ENCODE results near the gene SEC23A. TPM values are rescaled to one million over a fixed set of nuclear protein-coding genes. Genes with fewer than 3 reads are reported as not detected.
A peak's percentile ranks its signal among the peaks of the same experiment; 100 is the strongest.
"Not testable (repeated sequence)": the region's sequence is repeated elsewhere in the genome, so short reads cannot be mapped to it uniquely, and the experiment has no call there.

SEC23A gene
- total RNA-seq, result 100 to 1,000 TPM; 176 to 207 TPM
- long read RNA-seq, donor 1, full-length matches to known transcripts, result 62 of 88 reads
- long read RNA-seq, donor 1, partial matches to known transcripts, result 19 of 88 reads
- long read RNA-seq, donor 1, other reads (novel, unspliced or antisense), result 7 of 88 reads
- long read RNA-seq, donor 2, full-length matches to known transcripts, result 8 of 43 reads
- long read RNA-seq, donor 2, partial matches to known transcripts, result 30 of 43 reads
- long read RNA-seq, donor 2, other reads (novel, unspliced or antisense), result 5 of 43 reads

DNA sequence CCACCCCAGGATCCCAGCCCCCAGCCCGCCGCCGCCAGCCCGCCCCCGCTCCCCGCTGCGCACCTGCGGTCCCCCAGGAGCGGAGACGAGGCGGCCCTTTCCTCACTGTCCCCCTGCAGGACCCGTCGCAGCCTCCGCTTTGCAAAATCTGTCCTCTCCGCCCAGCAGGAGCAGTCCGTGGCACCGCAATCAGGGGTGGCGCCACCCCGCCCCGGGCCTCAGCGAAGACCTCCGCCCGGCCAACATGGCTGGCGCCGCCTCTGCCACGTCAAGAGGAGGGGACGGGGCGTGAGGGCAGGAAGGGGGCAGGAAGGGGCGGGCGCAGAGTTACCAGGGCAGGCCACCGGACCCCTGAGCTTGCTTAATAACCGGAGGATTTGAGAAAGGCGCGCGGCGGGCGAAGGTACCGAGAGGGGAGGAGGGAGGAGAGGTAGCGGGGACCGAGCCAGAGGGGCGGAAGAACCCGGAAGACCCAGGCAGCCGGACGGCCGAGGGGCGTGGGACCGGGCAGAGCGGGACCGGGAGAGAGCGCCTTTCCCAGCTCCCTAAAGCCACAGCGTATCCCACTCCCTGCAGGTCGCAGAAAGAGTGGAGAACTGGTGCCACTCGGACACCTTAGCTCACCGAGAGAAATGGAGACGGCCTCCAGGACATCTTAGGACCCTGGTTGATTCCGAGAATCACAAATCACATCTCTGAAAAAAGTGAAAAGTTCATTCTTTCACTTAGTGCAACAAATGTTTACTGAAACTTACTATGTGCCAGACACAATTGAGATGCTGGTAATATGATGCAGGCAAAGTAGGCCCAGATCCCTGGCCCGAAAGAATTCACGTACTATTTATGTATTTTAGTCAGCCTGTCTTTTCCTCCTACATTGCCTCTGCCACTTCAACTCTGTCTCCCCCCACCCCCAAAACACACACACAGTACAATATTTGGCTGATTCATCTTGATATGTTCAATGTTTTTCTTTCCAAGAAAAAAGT is at the start of gene SEC23A:
Gene SEC23A, minus strand, starts transcription at position 267 of the 989 bp plus-strand sequence. CDS start 7,117 bp downstream, outside the sequence.
- intact Hi-C loops (cut with DNase I), result no loop called here
- peak; percentile 97 for DNase-seq (ENCODE audit: low spot score)

- intact Hi-C loops (cut with DNase I), result no loop called here
Observed at GRCh38 chr14:39145266-39145966, 42.4 kb upstream of the SEC23A start.

GRCh38 chr14:39143226-39143625 is 40.2 kb upstream of the SEC23A start:
- DNase-seq (ENCODE audit: low spot score); intact Hi-C loops (cut with DNase I): not testable (repeated sequence)

More at GRCh38 chr14:39145266-39145966, 42.4 kb upstream of the SEC23A start:
- DNase-seq (ENCODE audit: low spot score), result no peak

GRCh38 chr14:39141623-39142022 is 38.6 kb upstream of the SEC23A start:
- intact Hi-C loops (cut with DNase I), result not testable (repeated sequence)

GRCh38 chr14:39140170-39140569 is 37.1 kb upstream of the SEC23A start:
- DNase-seq (ENCODE audit: low spot score), result no peak
- intact Hi-C loops (cut with DNase I), result no loop called here

More at GRCh38 chr14:39141623-39142022, 38.6 kb upstream of the SEC23A start:
- DNase-seq (ENCODE audit: low spot score), result not testable (repeated sequence)

DNA sequence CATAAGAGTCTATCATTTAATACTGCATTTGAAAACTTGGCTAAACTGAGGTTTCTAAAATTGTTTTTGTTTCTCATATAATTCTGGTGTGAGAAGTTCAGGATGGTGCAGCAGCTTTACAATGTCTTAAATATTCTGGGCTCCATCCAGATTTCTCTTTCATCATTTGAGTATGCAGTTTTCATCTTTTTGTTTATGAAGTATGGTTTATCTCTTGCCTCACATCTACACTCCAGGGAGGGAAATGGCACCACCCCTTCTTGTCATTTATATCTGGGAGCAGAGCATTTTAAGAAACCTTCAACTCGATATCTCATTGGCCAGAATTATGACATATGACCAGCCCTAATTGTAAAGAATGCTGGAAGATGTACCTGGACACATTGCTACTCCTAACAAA is 35.4 kb upstream of the SEC23A start:
- DNase-seq (ENCODE audit: low spot score), result no peak
- intact Hi-C loops (cut with DNase I), result no loop called here

GRCh38 chr14:39137835-39138234 is 34.8 kb upstream of the SEC23A start:
- intact Hi-C loops (cut with DNase I); DNase-seq (ENCODE audit: low spot score): not testable (repeated sequence)

DNA sequence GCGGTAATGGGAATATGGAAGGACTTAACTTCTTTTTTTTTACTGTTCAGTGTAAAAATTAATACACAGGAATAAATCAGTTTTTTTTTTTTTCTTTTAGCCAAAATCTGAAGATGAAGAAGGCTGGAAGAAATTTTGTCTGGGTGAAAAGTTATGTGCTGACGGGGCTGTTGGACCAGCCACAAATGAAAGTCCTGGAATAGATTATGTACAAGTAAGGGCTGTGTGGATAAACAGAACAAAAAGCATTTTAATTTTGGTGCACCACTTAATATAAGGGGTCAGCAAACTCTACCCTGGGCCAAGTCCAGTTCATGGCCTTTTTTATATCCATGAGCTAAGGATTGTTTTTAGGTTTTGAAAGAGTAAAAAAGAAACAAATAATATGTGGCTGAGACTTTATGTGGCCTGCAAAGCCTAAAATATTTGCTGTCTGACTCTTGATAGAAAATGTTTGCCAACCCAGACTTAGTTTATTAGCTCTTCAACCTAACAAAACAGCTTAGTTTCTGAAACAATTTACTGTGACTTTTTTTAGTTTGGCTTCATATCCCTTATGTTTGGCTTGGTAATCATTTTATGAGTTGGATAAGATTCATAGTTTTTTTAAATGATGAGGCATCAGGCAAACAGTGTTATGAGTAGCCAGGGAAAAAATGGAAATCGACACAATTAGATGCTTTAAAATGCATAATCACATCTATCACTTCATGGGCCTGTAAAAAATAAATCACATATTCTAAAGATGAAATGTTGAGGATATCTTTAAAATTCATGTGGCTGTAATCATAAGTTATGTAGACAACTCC is 19.5 kb upstream of the SEC23A start:
- no peak for DNase-seq (ENCODE audit: low spot score)
- intact Hi-C loops (cut with DNase I), result no loop called here

DNA sequence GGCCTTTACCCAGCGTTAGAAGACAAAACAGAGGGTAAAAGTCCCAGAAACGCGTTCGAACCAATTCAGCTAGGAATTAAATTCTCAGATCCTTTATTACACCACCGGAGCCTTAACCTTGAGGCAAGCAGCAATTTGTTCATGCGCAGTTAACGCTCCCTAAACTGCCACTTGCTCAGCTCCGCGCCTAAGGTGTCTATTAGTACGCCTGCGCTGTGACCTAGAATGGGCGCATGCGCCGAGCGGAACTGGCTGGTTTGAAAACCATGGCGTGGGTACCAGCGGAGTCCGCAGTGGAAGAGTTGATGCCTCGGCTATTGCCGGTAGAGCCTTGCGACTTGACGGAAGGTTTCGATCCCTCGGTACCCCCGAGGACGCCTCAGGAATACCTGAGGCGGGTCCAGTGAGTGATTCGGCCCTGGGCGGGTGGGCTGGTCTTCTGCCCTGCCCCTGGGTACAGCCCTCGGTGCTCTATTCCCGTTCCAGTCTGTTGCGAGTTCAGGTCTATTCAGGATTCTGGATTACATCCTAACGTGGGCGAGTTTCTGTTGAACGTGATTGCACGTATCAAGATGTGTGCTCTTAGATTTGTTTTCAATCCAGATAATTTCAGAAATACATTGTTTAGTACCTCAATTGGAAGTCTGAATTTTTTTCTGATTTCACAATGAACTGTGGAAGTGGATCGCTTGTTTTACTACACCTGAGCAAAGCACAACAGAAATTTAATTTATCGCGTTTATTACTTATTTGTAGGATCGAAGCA is 11.2 kb upstream of the SEC23A start, which contains the start of gene GEMIN2:
Gene GEMIN2, plus strand, starts transcription at position 251 of the 766 bp plus-strand sequence. Its CDS starts 16 bp downstream, at position 267.
- peak; percentile 98 for DNase-seq (ENCODE audit: low spot score)
- intact Hi-C loops (cut with DNase I), result loop anchor here in 1 of 2 donors (10.0 kb wide), 1 partner anchor 51 kb away; no protein-coding TSS in a partner anchor

DNA sequence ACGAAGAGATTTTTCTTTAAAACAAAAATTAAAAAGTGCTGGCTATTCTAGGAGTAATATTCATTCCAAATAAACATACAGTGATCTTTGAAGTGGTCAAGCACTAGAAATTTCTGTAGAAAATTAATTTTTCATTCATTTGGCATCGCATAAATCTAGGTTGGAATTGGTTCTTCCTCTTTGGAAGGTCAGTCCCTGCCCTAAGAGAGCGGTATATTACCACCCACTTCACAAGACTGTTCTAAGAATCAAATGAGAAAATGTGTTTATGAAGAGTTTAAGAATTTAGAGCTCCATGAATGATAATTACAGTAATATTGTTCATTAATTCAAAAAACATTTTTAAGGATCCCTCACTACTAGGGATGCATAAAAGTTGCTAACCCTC is 10.6 kb upstream of the SEC23A start:
- intact Hi-C loops (cut with DNase I), result loop anchor here in 1 of 2 donors (10.0 kb wide), 1 partner anchor 51 kb away; no protein-coding TSS in a partner anchor
- no peak for DNase-seq (ENCODE audit: low spot score)

DNA sequence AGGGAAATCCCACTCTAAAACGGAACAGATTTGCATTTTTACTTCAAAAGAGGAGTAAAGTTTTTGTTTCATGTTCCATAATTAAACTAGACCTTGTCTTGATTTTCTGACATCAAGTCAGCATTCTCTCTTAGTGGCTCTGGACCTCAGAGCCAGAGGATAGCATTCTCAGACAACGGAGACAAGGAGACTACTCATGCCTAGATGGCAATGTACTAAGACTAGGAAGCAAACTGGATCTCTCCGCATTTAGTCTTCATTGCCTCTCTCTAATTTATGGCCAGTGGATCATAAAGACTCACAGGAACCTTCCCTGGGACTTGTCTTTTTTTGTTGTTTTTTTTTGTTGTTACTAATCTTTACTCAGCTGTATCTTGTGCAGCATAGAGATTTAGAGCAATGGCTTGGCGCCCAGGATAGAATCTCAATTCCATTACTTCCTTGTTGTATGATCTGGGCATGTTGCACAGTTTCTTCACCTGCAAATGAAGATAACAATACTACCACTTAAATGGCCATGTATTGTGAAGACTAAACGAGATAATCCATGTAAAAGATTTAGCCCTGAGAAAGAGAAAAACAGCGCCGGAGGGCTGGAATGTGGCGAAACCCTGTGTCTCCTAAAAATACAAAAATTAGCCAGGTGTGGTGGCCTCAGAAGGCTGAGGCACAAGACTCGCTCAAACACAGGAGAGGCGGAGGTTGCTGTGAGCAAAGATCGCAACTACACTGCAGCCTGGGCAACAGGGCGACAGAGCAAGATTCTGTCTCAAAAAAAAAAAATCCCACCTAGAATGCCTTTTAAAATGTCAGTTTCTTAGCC is 7.1 kb upstream of the SEC23A start:
- intact Hi-C loops (cut with DNase I), result loop anchor here in 1 of 2 donors (10.0 kb wide), 1 partner anchor 55 kb away; no protein-coding TSS in a partner anchor
- DNase-seq (ENCODE audit: low spot score), result no peak

GRCh38 chr14:39108791-39109190 is 5.8 kb upstream of the SEC23A start:
- intact Hi-C loops (cut with DNase I), result no loop called here
- no peak for DNase-seq (ENCODE audit: low spot score)

DNA sequence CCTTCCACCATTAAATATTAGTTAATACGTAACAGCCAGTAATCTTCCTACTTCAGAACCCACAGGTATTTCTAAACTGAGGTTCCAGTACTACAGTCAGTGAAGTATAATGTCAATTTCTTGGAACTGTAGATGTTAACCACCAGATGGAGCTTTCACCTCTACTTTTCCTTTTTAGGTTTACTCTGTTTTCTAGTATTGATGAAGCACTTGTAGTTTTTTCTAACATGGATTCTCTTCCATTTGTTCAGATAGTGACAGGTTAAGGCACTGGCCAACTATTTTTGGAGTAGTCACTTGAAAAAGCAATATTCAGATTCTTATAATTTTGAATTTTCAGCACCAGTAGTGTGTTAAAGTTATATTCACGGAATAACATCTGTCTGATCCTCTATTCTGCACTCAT is 4.6 kb upstream of the SEC23A start:
- intact Hi-C loops (cut with DNase I), result no loop called here
- DNase-seq (ENCODE audit: low spot score), result no peak

DNA sequence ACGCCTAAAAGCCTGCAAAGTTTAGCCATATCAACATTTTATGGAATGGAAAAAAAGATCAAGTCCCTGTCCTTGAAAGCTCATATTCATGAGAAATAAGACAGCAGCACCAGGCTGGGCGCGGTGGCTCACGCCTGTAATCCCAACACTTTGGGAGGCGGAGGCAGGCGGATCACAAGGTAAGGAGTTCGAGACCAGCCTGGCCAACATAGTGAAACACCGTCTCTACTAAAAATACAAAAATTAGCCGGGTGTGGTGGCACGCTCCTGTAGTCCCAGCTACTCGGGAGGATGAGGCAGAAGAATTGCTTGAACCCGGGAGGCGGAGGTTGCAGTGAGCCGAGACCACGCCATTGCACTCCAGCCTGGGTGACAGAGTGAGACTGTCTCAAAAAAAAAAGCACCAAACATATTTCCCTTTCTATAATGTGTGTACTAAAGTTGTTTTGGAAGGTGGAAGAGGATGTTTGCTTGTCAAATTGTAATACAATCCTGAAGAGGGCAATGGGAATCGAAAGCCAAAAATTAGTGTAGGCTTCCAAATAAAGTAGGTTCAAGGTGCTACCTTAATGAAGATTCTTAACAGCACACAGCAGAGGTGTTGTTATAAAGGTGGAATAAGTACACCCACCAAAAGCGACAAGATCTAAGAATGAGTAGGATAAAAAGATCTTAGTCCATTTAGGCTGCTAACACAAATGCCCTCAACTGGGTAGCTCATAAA is 1.2 kb upstream of the SEC23A start:
- intact Hi-C loops (cut with DNase I), result not testable (repeated sequence)

DNA sequence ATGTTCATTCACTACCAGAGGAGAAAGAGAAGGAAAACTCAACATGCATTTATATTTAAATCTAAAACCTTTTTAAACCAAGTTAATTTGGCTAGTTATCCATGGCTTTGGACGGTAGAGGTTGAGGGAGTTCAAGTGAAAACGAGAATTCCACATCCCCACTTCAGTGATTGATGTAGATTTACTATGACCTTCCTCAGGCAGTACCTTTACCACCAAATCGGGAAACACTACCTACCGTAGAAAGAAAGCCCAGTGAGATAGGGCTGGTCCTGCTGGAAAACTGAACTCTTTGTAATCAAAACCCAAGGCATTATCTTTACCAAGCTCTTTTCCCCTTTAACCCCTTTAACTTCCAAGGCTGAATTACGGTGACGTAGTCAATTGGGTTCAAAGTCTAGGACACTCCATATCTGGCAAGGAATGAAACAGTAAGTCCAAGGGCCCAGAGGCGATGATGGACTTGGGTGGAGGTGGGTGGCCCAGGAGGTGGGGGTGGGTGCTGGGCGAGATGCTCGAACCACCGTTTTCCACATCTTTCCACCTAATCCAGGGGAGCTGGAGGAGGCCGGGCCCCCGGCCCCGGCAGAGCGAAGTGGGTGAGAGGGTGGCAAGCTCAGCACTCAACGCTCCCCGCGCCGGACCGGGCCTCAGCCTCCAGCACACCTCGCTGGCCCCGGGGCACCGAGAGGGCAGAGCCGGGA is 618 bp downstream of the SEC23A start:
- DNase-seq (ENCODE audit: low spot score), result no peak
- intact Hi-C loops (cut with DNase I), result no loop called here

More for the DNA sequence above, 1.2 kb upstream of the SEC23A start:
- not testable (repeated sequence) for DNase-seq (ENCODE audit: low spot score)

DNA sequence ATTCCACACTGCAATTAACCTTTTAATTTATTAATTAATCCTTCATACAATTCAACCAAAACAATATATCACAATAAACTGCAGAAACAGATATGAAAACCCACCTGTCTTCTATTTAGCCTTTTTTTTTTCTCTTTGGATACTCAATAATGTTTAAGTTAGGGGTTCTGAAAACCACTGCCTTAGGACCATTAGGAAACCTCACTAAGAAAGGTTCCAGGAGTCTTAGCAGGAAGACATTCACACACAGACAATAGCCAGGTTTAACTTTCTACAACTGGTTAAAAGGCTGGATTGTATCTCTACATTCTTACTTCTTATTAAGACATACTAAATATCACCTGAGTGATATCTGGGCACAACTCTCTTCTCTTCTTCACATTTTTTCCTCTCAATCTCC is 3.3 kb downstream of the SEC23A start:
- intact Hi-C loops (cut with DNase I), result no loop called here
- DNase-seq (ENCODE audit: low spot score), result no peak

Measured in posterior vena cava (tissue), 2 donors.